K562 (cell line): ENCODE data around the gene GNAT1. TPM values are rescaled to one million over a fixed set of nuclear protein-coding genes. Genes with fewer than 3 reads are reported as not detected.

Experiments
- ATAC-seq: fragments of 200-7000 bp; cut with Tn5 transposase; 3 replicates; pipeline ENCODE4 v1.9.1; 2020; ENCODE audit warnings: moderate library complexity
- BruUV-seq: library from RNA; stranded (reverse); fragments of 400-500 nt; replicated peaks from 2 replicates; lab custom pipeline; 2021; lab: Mats Ljungman, UMichigan
- CTCF ChIA-PET: fragments of 300-600 bp; formaldehyde crosslinking; extraction: SDS; loops from one replicate; lab custom pipeline; 2021; ENCODE audit warnings: low intra/inter-chr PET ratio; lab: Yijun Ruan, JAX
- POLR2A ChIA-PET: fragments of 300-600, 350-650 bp; sonication (Branson Sonifier 250); formaldehyde crosslinking; extraction: SDS; loops from one replicate; lab custom pipeline; 2021; ENCODE audit warnings: antibody characterized with exemption, inconsistent platforms; lab: Yijun Ruan, JAX
- DNase-seq, 4 experiments: peaks; one replicate each; pipeline versions ENCODE4 v3.0.0 to v3.0.0-alpha.2; 2011 to 2018; ENCODE audit warnings: low spot score in 3 of 4, mixed read lengths in 3 of 4; ENCODE audit errors: extremely low read depth in 1 of 4
- FAIRE-seq: peaks from 2 replicates; lab custom pipeline; 2011; peaks lifted over from hg19 to GRCh38; lab: Jason Lieb, UNC
- H2AFZ ChIP-seq: 2 replicates; pipeline ENCODE4 v1.6.0; 2011; ENCODE audit warnings: low read depth, low read length, control low read depth, inconsistent platforms
- H3K27ac ChIP-seq: fragments of 200-600 bp; 3 replicates; pipeline ENCODE4 v1.8.0; 2011; ENCODE audit warnings: low read depth, mild to moderate bottlenecking, control low read depth, inconsistent platforms, low read length, moderate library complexity, mixed read lengths; ENCODE audit errors: extremely low read depth
- H3K27me3 ChIP-seq, 2 experiments: fragments of 300-600 bp in 1 of 2; 2 replicates in 1 of 2; 3 replicates in 1 of 2; pipeline versions ENCODE4 v1.6.0 to v1.8.0; 2011; ENCODE audit warnings: inconsistent platforms in 2 of 2, low read length in 2 of 2, mild to moderate bottlenecking in 1 of 2, mixed read lengths in 1 of 2, moderate library complexity in 1 of 2; ENCODE audit not compliant: control insufficient read depth in 2 of 2, insufficient read depth in 2 of 2
- H3K36me3 ChIP-seq: fragments of 300-600 bp; 3 replicates; pipeline ENCODE4 v1.8.0; 2011; ENCODE audit warnings: mild to moderate bottlenecking, low read length, inconsistent platforms; ENCODE audit not compliant: control insufficient read depth, insufficient read depth
- H3K4me1 ChIP-seq, 2 experiments: fragments of 200-600 bp in 1 of 2; replicated peaks in 1 of 2; 2 replicates in 1 of 2; 3 replicates in 1 of 2; pipeline versions ENCODE4 v1.5.1 to v1.8.0; 2011; ENCODE audit warnings: inconsistent platforms in 2 of 2, low read length in 2 of 2, mild to moderate bottlenecking in 1 of 2, mixed read lengths in 1 of 2, moderate library complexity in 1 of 2; ENCODE audit not compliant: control insufficient read depth in 2 of 2, insufficient read depth in 2 of 2
- H3K4me2 ChIP-seq: 2 replicates; pipeline ENCODE4 v1.6.1; 2011; ENCODE audit warnings: low read length, control low read depth, inconsistent platforms, mixed read lengths; ENCODE audit not compliant: insufficient read depth
- H3K4me3 ChIP-seq: fragments of 200-600 bp; sonication (generic), shearing (Covaris generic); 2 replicates; pipeline ENCODE4 v1.5.1; 2016; ENCODE audit warnings: control low read depth, inconsistent platforms
- H3K79me2 ChIP-seq: fragments of 200-600 bp; 3 replicates; pipeline ENCODE4 v1.8.0; 2011; ENCODE audit warnings: low read length, inconsistent platforms; ENCODE audit not compliant: control insufficient read depth, insufficient read depth
- H3K9ac ChIP-seq, 2 experiments: 2 replicates each; pipeline versions ENCODE4 v1.6.0 to v1.6.1; 2011; ENCODE audit warnings: low read depth in 2 of 2, low read length in 2 of 2, control low read depth in 1 of 2, inconsistent platforms in 1 of 2, mild to moderate bottlenecking in 1 of 2, mixed read lengths in 1 of 2; ENCODE audit not compliant: insufficient read depth in 1 of 2
- H3K9me1 ChIP-seq: one replicate; pipeline ENCODE4 v1.6.0; 2011; ENCODE audit warnings: inconsistent platforms, mild to moderate bottlenecking, low read length, moderate library complexity; ENCODE audit not compliant: control insufficient read depth, insufficient read depth
- H3K9me3 ChIP-seq: replicated peaks from 2 replicates; pipeline ENCODE4 v1.5.1; 2011; ENCODE audit warnings: low read depth, low read length, inconsistent platforms; ENCODE audit not compliant: control insufficient read depth, insufficient read depth
- H4K20me1 ChIP-seq: replicated peaks from 2 replicates; pipeline ENCODE4 v1.6.1; 2011; ENCODE audit warnings: low read length, inconsistent platforms, mixed read lengths; ENCODE audit not compliant: control insufficient read depth, insufficient read depth
- COPS2 ChIP-seq: fragments of 450-650 bp; conservative IDR thresholded peaks from 2 replicates; pipeline ENCODE4 v1.6.1; 2016; ENCODE audit warnings: mild to moderate bottlenecking, moderate library complexity
- EP400 ChIP-seq: fragments of 450-650 bp; IDR thresholded peaks from 2 replicates; pipeline ENCODE4 v1.6.1; 2017; ENCODE audit warnings: antibody characterized with exemption, mild to moderate bottlenecking, moderate library complexity
- GTF2F1 ChIP-seq: IDR thresholded peaks from 2 replicates; pipeline ENCODE4 v1.6.1; 2011; ENCODE audit warnings: low read depth, low read length, improper control_type of control experiment
- HNRNPH1 ChIP-seq: fragments of 200-400 bp; formaldehyde crosslinking; optimal IDR thresholded peaks from 2 replicates; pipeline ENCODE3; 2017; ENCODE audit warnings: low read depth, mild to moderate bottlenecking, low read length, moderate library complexity
- KAT7 ChIP-seq: sonication (generic); formaldehyde crosslinking; IDR thresholded peaks from 2 replicates; pipeline ENCODE4 v1.8.0; 2022; ENCODE audit warnings: missing genetic modification reagents, mild to moderate bottlenecking, borderline replicate concordance
- KDM4B ChIP-seq, 2 experiments: fragments of 450-650 bp in 1 of 2; sonication (generic) in 1 of 2; IDR thresholded peaks; 2 replicates each; pipeline ENCODE4 v1.6.1; 2016 to 2017; ENCODE audit warnings: borderline replicate concordance in 2 of 2, antibody characterized with exemption in 1 of 2, low read depth in 1 of 2, mild to moderate bottlenecking in 1 of 2
- RNF2 ChIP-seq: sonication (generic); IDR thresholded peaks from 2 replicates; pipeline ENCODE4 v1.6.1; 2016
- SMARCC2 ChIP-seq: fragments of 450-650 bp; IDR thresholded peaks from 2 replicates; pipeline ENCODE4 v1.6.1; 2017; ENCODE audit warnings: antibody characterized with exemption, moderate library complexity, mild to moderate bottlenecking, low read depth
- TEAD1 ChIP-seq, 2 experiments: fragments of 450-650 bp in 1 of 2; sonication (generic) in 1 of 2; formaldehyde crosslinking; IDR thresholded peaks; 2 replicates each; pipeline versions ENCODE4 v1.4.0 to v1.8.0; 2020 to 2022; ENCODE audit warnings: mild to moderate bottlenecking in 2 of 2, missing genetic modification reagents in 1 of 2
- ZC3H4 ChIP-seq: sonication (generic); formaldehyde crosslinking; IDR thresholded peaks from 2 replicates; pipeline ENCODE4 v1.9.0; 2021; ENCODE audit warnings: missing genetic modification reagents, borderline replicate concordance
- ZNF324 ChIP-seq: fragments of 250-450 bp; sonication (Bioruptor Pico); IDR thresholded peaks from 2 replicates; pipeline ENCODE4 v1.4.0; 2020; ENCODE audit warnings: mild to moderate bottlenecking
- ZNF717 ChIP-seq: fragments of 250-450 bp; sonication (Bioruptor Pico); IDR thresholded peaks from 2 replicates; pipeline ENCODE4 v1.5.0; 2021
- WGBS: fragments of 100-300 bp; shearing (Covaris generic); methylation state at CpG from one replicate; pipeline ENCODE4 v1.1.6; 2016; ENCODE audit warnings: low coverage, mixed read lengths; ENCODE audit not compliant: insufficient coverage; ENCODE audit errors: missing lambda C conversion rate; 5-methylcytosine and 5-hydroxymethylcytosine counted together
- in situ Hi-C: fragments of 300-500 bp; cut with MboI; formaldehyde crosslinking; loops from 4 replicates; pipeline ENCODE4 v1.15.0; 2018; ENCODE audit warnings: inconsistent platforms, mixed read lengths
- intact Hi-C: fragments of 100-400 bp; cut with micrococcal nuclease; formaldehyde crosslinking; loops from 2 replicates; pipeline ENCODE4 v1.14.2; 2022
- polyA plus RNA-seq, 8 experiments: library from polyadenylated mRNA; depleted of rRNA in 4 of 8; stranded (reverse) in 5 of 8; unstranded in 3 of 8; fragments of >200 nt; fragmentation: Nextera tagmentation in 2 of 8; fragmentation: Illumina TruSeq in 1 of 8; extraction: Ambion mirVana in 2 of 8; extraction: Trizol in 1 of 8; gene quantifications; 2 replicates each; pipeline versions ENCODE4 v1.2.1 to v1.2.3, GENCODE V29; 2011 to 2014; ENCODE audit warnings: inconsistent platforms in 1 of 8, missing spikeins in 1 of 8
- total RNA-seq, 7 experiments: library from RNA; depleted of rRNA in 6 of 7; stranded (reverse); fragments of >200 nt in 6 of 7; fragmentation: Illumina TruSeq in 2 of 7; extraction: Trizol in 2 of 7; gene quantifications; 2 replicates each; pipeline versions ENCODE4 v1.2.1 to v1.2.3, GENCODE V29; 2011 to 2021; ENCODE audit warnings: low replicate concordance in 1 of 7
- TF ChIP-seq, protein P1 (sequence below): conservative IDR thresholded peaks from 2 replicates; pipeline ENCODE4 v1.6.1; 2011; ENCODE audit warnings: low read depth, mild to moderate bottlenecking, low read length; ENCODE audit not compliant: control insufficient read depth
- TF ChIP-seq, protein P2 (sequence below), 2 experiments: fragments of 450-650 bp; IDR thresholded peaks; 2 replicates each; pipeline ENCODE4 v1.6.1; 2018; ENCODE audit warnings: mild to moderate bottlenecking in 2 of 2, low read depth in 1 of 2; ENCODE audit not compliant: partially characterized antibody in 2 of 2
- TF ChIP-seq, protein P3 (sequence below): fragments of 450-650 bp; IDR thresholded peaks from 2 replicates; pipeline ENCODE4 v1.6.1; 2016

The GNAT1 gene
- total and polyA plus RNA-seq, 9 of the 15 experiments (the other 6 are each of a cell fraction or from before 2014, with no cell fraction given) = not detected

DNA sequence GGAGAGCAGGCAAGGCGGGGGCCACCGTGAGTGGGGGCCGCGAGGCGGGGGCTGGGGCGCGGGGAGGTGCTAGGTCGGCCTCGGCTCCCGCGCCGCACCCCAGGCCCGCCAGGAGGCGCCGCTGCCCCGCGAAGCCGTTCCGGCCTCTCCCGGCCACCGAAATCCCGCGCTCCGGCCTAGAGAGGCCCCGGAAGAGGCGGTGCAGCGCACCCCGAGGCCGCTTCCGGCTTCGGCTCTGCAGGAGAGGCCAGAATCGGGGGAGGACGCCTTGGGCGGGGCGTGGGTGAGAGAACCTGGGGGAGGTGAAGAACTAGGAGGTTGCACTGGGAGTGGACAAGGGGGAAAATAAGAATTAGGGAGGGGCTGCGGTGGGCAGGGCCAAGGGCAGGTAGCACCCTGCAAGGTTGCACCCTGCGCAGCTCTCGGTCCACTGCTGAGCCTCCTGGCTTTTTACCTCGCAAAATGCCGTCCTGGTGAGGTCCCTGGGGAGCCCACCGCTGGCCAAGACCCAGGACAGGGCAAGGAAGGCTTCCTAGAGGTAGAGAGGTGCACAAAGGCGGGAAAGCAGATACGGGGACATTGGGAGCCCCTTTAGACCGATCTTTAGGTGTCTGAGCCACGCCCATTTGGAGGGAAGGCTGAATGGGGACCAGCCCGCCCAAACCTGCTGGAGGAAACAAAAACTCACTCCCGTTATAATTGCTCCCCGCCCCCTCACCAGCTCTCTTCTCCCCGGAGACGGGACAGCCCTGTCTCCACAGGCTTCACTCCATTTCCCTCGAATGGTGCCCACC is 36.2 kb downstream of the GNAT1 start:
- Histone ChIP-seq H3K4me1 (peaks cover 18 to 43% of the 10 kb centered on the region in 2 experiments), H2AFZ (peak overlapping the region; percentile 97), H3K4me2 (peak overlapping the region; percentile 87), H3K27me3 (no peaks in the 10 kb centered on the region), H3K9me3 (no peaks in the 10 kb centered on the region), H3K9ac (peak overlapping the region; percentile 68 to 93), H3K9me1 (no peaks in the 10 kb centered on the region), H3K4me3 (peak overlapping the region; percentile 47), H3K79me2 (no peaks in the 10 kb centered on the region), H4K20me1 (no peaks in the 10 kb centered on the region), H3K27ac (peak overlapping the region; percentile 82), H3K36me3 (no peaks in the 10 kb centered on the region)
- ChIA-PET POLR2A (interaction anchor here (0.6 to 1.2 kb wide), 6 partner anchors 14 to 321 kb away, joined by 3 to 4 read pairs (median 3); no protein-coding TSS in a partner anchor), CTCF (interaction anchor here (0.6 to 4.0 kb wide), 6 partner anchors 19 to 106 kb away, joined by 3 to 91 read pairs (median 16); no protein-coding TSS in a partner anchor)
- in situ Hi-C loops = loop anchor here (5.0 kb wide), 2 partner anchors 35 to 45 kb away; partner anchors contain the start of gene GNAT1
- FAIRE-seq (peak; percentile 78), DNase-seq (peak; percentile 88 to 96 (median 90)), ATAC-seq (peak; percentile 94)
- 2% methylated on average over 30 of the region's 51 CpGs for WGBS
- intact Hi-C loops = loop anchor here (1.0 kb wide), 3 partner anchors 19 to 97 kb away; no protein-coding TSS in a partner anchor
- BruUV-seq = TSS peak; percentile 88
- TF ChIP-seq GTF2F1 (no peak), HNRNPH1 (no peak), EP400 (peak; percentile 78; the same call in 1 of the 2 replicates), ZNF324 (CRISPR knock-in tag) (no peak), ZNF717 (CRISPR knock-in tag) (no peak), COPS2 (no peak), ZC3H4 (CRISPR knock-in tag) (no peak), KAT7 (peak; percentile 74; the same call in 1 of the 2 replicates), RNF2 (peak; percentile 72; the same call in 1 of the 2 replicates), SMARCC2 (no peak), TEAD1 (CRISPR knock-in tag; IDR thresholded peaks at IDR 0.05) (peak in 1 of 2 experiments; percentile 40; a peak in 1 of 4 replicates), KDM4B (IDR thresholded peaks at IDR 0.05; ENCODE audit: borderline replicate concordance in 2 of 2, low read depth in 1 of 2) (peak in 1 of 2 experiments; percentile 80; a peak in 1 of 4 replicates)
- TF ChIP-seq, protein P1, sequence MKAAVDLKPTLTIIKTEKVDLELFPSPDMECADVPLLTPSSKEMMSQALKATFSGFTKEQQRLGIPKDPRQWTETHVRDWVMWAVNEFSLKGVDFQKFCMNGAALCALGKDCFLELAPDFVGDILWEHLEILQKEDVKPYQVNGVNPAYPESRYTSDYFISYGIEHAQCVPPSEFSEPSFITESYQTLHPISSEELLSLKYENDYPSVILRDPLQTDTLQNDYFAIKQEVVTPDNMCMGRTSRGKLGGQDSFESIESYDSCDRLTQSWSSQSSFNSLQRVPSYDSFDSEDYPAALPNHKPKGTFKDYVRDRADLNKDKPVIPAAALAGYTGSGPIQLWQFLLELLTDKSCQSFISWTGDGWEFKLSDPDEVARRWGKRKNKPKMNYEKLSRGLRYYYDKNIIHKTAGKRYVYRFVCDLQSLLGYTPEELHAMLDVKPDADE = peak; percentile 80
- TF ChIP-seq, protein P2, sequence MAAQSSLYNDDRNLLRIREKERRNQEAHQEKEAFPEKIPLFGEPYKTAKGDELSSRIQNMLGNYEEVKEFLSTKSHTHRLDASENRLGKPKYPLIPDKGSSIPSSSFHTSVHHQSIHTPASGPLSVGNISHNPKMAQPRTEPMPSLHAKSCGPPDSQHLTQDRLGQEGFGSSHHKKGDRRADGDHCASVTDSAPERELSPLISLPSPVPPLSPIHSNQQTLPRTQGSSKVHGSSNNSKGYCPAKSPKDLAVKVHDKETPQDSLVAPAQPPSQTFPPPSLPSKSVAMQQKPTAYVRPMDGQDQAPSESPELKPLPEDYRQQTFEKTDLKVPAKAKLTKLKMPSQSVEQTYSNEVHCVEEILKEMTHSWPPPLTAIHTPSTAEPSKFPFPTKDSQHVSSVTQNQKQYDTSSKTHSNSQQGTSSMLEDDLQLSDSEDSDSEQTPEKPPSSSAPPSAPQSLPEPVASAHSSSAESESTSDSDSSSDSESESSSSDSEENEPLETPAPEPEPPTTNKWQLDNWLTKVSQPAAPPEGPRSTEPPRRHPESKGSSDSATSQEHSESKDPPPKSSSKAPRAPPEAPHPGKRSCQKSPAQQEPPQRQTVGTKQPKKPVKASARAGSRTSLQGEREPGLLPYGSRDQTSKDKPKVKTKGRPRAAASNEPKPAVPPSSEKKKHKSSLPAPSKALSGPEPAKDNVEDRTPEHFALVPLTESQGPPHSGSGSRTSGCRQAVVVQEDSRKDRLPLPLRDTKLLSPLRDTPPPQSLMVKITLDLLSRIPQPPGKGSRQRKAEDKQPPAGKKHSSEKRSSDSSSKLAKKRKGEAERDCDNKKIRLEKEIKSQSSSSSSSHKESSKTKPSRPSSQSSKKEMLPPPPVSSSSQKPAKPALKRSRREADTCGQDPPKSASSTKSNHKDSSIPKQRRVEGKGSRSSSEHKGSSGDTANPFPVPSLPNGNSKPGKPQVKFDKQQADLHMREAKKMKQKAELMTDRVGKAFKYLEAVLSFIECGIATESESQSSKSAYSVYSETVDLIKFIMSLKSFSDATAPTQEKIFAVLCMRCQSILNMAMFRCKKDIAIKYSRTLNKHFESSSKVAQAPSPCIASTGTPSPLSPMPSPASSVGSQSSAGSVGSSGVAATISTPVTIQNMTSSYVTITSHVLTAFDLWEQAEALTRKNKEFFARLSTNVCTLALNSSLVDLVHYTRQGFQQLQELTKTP (IDR thresholded peaks at IDR 0.05; ENCODE audit: low read depth in 1 of 2, partially characterized antibody in 2 of 2) = no peak
- TF ChIP-seq, protein P3, sequence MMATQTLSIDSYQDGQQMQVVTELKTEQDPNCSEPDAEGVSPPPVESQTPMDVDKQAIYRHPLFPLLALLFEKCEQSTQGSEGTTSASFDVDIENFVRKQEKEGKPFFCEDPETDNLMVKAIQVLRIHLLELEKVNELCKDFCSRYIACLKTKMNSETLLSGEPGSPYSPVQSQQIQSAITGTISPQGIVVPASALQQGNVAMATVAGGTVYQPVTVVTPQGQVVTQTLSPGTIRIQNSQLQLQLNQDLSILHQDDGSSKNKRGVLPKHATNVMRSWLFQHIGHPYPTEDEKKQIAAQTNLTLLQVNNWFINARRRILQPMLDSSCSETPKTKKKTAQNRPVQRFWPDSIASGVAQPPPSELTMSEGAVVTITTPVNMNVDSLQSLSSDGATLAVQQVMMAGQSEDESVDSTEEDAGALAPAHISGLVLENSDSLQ = no peak
